CD4-positive, alpha-beta T cell treated with Interleukin-6 for 4 hours (primary cell): Measurements from ENCODE around the gene PLEKHA3.
"Not testable (repeated sequence)": the region's sequence is repeated elsewhere in the genome, so short reads cannot be mapped to it uniquely, and the experiment has no call there.

Source experiments
- DNase-seq: peaks from one replicate; pipeline ENCODE4 v3.0.0-alpha.2; 2020; ENCODE audit warnings: mixed read lengths

PLEKHA3 gene

DNA sequence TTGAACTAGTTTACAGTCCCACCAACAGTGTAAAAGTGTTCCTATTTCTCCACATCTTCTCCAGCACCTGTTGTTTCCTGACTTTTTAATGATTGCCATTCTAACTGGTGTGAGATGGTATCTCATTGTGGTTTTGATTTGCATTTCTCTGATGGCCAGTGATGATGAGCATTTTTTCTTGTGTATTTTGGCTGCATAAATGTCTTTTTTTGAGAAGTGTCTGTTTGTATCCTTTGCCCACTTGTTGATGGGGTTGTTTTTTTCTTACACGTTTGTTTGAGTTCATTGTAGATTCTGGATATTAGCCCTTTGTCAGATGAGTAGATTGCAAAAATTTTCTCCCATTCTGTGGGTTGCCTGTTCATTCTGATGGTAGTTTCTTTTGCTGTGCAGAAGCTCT lies 45.2 kb downstream of the PLEKHA3 start:
- not testable (repeated sequence) for DNase-seq

- DNase-seq, result no peak
Observed at GRCh38 chr2:178526256-178526655, 46.0 kb downstream of the PLEKHA3 start.

DNA sequence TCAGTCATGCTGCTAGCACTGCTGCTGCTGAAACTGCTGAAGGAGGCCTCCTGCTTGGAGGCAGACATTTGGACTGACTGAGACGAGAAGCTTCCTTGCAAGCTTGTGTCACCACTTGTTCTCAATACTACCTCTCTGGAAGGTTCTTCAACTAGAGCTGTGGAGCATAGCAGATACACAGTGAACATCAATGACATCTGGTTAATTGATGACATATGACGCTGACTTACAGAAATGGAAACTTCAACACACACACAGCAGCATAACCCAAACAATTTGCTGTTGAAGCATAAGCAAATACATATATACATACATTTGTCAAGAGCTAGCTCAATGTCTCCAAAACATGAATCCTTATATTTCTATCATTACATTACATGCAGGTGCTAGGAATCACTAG lies 47.3 kb downstream of the PLEKHA3 start:
- no peak for DNase-seq

GRCh38 chr2:178528647-178529046 lies 48.4 kb downstream of the PLEKHA3 start:
- DNase-seq, result no peak

DNA sequence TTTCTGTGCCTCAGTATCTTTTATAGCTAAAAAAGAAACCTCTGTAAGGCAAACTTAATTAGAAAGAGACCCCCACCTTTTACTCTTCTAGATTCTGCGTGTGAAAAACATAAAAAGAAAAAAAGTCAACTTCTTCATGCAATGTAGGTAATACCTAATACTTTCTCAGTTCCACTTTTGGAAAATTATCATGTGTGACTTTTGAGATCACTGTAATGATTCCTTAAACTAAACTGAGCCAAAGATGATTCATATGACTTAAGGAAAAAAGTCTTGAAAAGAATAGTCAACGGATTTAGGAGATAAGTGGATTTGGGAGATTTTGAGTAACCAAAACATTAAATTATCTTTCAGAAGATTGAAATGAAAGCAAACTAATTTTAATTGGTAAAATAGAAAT lies 48.9 kb downstream of the PLEKHA3 start:
- DNase-seq, result no peak

- DNase-seq, result no peak
Observed at GRCh38 chr2:178530131-178530530, 49.9 kb downstream of the PLEKHA3 start.

- DNase-seq, result no peak
Observed at GRCh38 chr2:178530625-178531142, 50.4 kb downstream of the PLEKHA3 start.

GRCh38 chr2:178531168-178531567 lies 50.9 kb downstream of the PLEKHA3 start:
- DNase-seq, result no peak

DNA sequence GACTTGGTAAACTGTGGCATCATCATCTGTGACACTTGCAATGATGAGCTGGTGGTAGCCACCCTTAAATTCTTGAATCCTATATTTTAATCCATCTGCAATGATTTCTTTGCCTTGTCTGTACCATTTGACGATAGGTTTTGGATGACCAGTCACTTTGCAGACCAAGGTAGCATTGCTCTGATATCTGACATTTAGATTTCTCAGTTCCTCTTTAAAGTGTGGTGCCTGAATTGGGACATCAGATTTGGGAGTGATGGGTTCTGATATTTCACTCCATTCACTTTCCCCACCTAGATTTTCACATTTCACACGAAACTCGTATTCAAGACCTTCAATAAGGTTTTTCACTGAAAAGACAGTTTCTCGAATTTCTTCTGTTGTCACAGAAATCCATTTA lies 55.8 kb downstream of the PLEKHA3 start:
- DNase-seq, result no peak

DNA sequence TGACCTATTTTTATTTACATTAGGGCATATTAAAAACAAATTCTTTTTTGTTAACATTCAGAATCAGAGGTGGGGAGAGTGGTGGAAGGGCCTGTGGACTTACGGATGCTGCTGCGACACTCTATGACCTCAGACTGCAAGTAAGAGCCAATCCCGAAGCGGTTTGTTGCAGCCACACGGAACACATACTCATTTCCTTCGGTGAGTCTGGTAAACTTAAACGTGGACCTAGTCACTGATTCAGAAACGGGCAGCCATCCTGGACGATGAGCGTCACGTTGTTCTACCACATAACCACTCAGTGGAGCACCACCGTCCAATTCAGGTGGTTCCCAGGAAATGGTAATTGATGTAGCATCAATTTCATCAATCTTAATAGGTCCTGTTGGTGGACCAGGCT lies 61.9 kb downstream of the PLEKHA3 start:
- no peak for DNase-seq

DNA sequence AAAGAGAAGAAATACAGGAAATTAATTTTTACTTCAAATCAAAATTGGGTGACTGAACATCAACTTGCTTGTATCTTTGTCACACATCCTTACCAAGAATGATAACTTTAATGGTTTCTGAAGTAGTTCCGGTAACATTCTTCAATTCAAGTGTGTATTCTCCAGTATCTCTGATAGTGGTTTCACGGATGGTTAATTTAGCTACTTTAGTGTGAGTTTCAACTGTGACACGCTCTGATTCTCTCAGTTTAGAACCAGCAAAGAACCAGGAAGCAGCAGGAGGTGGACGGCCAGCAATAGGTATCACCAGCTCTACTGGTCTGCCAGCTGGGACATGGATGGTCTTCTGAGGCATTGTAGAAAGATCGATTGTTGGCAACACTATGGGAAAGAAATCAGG lies 62.3 kb downstream of the PLEKHA3 start:
- DNase-seq, result no peak

GRCh38 chr2:178550352-178550751 lies 70.1 kb downstream of the PLEKHA3 start:
- DNase-seq, result no peak

GRCh38 chr2:178553047-178553446 lies 72.8 kb downstream of the PLEKHA3 start:
- no peak for DNase-seq
